GM21737 (cell line): ENCODE measurements around the gene CDT1.

ENCODE experiments used
- ATAC-seq: cut with Tn5 transposase; IDR thresholded peaks from one replicate; pipeline ENCODE4 v1.9.1; 2021; ENCODE audit warnings: mild to moderate bottlenecking, moderate library complexity; ENCODE audit not compliant: unreplicated experiment

Gene CDT1

DNA sequence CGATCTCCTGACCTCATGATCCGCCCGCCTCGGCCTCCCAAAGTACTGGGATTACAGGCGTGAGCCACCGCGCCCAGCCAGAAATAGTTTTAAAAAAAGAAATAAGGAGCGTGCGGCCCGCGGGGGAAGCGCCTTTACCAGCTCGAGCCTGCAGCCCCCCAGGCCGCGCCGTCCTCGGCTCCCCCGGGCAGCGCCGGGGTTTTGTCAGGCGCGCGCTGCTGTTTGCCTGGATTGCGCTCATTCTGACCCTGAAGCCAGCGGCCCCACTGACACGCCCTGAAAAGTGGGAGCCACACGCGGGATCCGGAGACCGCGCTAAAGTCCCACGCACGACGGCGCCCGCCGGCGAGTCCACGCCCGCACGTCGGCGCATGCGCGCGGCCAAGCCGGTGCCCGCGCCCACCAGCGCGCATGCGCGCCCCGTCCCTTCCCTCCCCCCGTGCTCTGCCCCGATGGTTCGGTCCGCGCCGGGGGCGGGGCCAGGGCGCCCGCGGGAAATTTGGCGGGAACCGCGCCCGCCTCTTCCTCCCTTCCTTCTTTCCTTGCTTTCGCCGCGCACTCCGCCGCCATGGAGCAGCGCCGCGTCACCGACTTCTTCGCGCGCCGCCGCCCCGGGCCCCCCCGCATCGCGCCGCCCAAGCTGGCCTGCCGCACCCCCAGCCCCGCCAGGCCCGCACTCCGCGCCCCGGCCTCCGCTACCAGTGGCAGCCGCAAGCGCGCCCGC lies at the start of gene CDT1:
Gene CDT1, plus strand, starts transcription at position 526 of the 724 bp plus-strand sequence. Its CDS starts 43 bp downstream, at position 569.
- ATAC-seq = peak; percentile 32

DNA sequence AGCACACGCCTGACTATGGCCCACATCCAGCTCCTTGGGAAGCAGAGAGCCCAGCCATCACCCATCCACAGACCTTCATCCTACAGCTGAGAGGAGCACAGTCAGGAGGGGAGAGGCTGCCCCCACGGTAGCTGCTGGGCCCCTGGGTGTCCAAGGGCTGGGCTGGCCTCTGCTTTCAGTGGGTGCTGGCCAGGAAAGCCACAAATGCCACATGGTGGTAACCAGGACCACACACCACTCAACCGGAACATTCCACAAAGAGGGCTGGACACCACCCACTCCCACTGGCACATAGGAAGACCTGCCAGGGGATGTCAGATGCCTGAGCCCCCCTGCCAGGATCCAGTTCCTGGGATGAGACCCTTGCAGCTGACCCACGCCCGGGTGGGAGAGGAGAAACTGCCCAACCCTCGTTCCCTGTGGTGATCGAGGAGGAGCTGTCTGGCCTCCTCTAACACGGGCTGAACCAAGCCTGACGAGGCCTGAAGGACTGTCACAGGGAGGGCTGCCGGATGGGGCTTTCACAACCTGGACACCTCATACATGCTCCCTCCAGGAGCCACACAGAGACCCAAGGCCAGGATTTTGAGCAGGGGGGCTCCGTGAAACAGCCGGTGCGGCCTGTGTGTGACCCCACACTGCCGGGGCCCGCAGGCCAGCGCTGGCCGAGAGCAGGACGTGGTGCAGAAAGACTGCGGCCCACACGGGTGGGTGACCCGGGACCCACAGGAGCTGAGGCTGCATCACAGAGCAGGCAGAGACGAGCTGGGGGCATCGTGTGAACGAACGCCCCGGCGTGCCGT lies 49.3 kb upstream of the CDT1 start:
- no peak for ATAC-seq

DNA sequence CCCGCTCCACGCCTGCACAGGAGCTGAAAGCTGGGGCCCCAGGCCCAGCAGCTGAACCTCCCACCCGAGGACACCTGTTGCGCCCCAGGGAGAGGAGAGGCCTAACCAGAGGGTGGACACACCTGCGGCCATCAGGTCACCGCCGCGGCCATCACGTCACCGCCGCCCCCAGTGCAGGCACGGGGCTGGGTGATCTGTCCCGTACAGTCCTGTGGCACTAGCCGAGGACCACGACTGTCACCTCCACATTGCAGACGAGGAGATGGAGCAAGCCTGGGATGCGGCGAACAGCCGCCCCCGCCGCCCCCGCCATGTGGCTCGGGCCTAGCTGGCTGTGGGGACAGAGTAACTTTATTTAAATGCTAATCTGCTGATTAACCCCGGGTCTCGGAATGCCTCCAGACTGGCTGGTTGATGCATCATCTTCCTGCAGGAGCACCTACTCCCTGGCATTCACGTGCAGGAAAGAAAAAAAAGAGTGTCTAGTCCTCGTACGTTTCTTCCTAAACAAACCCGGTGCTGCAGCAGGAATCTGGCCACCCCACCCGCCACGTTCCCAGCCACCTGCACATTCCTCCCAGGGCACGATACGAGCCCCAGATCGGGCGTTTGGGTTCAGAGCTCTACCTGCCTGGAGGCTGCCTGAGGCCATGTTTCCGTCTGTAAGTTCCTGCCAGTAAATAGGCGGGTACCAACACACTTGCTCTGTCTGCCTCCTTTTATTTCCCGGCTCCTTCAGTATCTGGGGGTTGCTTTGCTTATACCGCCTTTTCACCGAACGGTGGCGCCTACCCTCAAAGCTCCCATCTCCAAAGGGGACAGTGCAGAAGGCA lies 48.5 kb upstream of the CDT1 start:
- ATAC-seq = no peak

DNA sequence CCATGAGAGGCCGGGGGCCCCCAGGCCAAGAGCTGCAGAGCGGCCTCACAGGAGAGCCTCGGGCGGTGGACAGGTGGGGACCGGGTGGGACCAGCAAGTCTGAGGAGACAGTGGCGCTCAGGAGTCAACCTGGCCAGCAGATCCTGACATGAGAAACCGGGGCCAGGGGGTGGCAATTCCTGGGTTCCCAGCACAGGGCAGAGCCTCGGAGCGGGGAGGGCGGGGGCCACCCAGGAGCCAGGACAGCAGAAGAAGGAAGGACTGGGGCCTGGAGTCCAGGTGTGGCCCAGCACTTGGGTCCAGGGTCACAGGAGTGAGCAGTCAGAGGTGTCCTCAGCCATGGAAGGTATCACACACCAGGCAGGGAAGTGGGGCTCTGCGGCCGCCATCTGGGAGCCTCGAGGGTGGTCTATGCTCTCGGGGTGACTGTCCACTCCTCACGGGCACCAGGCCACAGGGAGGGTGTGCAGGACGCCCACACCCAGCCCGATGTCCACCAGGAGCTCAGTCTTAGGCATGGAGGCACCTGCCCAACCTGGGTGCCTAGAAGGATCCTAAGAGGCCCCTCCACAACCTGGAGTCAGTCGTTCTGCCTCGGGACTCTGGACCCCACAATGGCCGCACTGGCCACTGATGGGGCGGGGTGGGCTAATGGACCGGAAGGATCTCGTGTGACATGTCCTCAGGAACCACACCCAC lies 47.7 kb upstream of the CDT1 start:
- ATAC-seq = no peak

DNA sequence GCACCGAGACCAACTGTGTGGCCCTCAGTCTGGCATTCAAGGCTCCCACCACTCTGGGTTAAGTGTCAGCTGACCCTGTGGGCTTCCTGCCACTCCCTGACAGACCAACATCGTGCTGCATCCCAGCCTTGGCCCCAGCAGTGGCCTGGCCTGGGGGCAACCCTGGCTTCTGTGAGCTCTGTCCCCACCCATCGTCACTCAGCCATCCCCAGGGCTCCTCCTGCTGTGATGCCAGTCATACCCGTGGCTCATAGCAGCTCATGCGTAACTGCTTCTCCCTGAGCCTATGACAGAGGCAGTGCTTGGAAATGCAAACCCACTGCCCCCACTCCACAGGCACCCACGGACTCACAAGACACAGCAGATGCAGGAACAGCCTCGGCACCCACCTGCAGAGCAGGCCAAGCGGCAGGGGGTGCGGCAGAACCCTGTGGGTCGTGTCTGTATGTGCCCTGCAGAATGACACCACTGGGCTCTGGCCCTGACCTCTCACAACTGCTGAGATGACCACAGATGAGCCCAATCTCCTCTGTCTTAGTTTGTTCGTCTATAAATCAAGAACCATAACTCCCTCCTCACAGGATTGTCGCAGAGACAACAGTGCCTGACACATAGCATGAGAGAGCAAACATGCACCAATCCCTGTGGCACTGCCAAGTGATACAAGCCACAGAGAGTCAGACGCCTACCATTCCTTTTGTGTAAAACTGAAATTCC lies 45.2 kb upstream of the CDT1 start:
- no peak for ATAC-seq

DNA sequence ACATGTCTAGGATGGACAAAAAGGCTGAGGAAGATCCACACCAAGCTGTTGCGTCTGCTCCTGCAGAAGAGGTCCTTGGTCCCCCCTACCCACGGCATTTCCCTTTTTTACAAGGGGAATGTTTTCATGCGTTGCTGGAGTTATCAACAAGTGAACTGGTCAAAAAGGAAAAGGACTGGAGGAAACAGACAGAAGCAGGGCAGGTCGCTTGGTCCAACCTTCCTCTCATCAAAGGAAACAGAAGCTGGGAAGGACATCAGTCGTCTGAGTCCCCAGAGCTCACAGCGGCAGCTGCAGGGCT lies 44.7 kb upstream of the CDT1 start:
- ATAC-seq = no peak

DNA sequence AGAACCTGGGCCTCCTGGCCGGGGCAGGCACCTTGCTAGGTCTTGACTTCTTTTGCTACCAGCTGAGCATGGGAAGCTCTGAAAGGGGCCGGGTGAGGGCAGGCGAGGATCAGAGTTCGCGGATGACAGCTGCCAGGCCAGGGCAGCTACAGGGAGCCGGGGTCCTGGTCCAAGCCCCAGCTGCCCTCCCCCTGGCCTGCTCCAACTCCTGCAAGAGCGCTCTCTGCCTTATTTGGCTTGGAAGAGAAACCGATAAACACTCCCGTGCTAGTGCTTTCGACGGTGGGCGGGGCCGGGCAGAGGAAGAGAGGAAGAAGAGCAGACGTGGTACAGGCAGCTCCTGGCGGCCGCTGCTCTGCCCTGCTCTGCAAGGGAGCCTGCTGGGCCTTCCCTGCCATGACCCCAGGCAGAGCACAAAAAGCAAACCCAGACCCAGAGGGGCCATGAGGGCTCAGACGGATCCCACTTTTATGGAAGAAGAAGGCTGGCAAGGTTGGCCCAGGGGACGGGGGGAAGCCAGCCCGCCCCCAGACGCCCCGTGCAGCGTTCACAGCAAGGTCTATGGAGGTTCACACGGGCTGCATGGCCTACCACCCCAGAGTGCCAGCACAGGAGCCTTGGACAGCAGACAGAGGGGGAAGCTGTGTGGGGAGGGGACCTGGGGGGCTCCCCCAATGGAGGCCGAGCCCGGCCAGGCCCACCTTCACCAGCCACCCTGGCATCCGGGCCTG lies 44.2 kb upstream of the CDT1 start:
- no peak for ATAC-seq

DNA sequence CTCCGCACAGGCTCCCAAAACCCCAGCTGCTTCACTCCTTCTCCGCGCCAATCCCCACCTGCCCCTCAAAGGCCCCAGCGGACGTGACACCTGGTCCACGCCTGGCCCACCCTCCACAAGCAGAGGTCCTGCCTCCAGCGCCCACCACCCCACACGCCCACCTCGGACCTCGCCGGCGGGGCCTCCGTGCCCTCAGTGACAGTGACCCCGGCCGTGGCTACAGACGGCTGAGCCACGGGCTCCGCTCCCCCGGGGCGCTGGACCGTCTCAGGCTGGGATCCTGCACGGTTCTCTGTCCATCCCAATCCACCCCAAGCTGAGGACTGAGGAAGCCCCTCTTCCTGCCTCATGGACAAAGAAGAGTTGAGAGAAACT lies 43.6 kb upstream of the CDT1 start:
- no peak for ATAC-seq

DNA sequence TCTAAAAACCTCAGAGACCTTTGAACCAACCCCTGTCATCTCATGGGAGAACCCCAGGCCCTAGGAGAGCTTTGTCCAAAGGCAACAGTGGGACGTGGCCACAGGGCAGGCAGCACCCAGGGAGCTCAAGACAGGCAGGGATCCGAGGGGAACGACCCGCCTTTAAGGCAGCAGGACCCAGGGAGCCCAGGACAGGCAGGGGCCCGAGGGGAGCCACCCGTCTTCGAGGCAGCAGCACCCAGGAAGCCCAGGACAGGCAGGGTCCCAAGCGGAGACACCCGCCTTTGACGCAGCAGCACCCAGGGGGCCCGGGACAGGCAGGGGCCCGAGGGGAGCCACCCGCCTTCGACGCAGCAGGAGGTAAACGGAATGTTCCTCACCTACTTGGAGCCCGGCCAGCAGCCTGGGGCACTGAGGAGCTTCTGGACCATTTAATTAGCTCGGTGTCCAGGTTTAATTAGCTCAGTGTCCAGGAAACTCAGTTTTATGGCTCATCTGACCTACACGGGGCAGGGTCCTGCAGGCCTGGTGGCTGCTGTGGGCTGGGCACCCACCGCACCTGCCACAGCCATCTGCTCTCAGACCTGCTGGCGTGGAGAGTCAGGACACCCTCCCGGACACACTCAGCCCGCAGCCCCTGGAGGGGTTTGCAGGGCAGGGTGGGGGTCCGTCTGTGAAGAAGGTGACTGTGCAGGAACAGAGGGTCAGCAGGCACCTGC lies 43.0 kb upstream of the CDT1 start:
- no peak for ATAC-seq

DNA sequence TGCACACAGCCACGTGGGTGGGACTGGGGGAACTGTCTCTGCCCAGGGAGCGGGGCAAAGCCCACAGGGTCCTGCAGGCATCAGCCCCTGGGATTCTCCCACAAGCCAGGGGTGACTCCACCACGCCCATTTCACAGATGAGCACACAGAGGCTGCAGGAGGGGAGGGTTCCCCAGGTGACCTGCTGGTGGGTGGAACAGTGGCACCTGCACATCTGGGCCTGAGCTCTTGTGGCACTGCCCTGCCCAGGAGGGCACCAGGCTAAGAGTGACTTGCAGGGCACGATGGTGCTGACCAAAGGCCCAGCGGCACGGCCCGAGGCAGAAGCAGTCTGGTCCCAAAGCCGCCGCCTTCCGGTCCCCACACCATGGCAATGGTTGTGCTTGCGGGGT lies 42.5 kb upstream of the CDT1 start:
- ATAC-seq = no peak

DNA sequence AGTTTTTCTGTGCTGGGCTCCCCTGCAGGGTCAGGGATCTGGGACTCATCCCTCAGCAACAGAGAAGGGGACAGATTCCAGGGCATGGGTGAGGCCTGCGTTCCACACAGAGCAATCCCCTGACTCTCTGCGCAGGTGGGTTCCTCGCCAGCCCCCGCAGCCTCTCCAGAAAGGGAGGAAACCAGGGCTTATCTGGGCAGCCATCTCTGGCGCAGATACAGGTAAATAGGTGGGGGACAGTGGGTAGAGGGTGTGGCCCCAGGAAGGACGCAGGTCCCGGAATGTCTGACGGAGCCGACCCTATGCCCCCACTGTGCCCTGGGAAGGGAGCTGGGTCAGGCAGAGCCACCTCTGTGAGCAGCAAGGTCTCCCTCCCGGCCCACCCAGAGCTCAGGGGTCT lies 41.8 kb upstream of the CDT1 start:
- ATAC-seq = no peak

DNA sequence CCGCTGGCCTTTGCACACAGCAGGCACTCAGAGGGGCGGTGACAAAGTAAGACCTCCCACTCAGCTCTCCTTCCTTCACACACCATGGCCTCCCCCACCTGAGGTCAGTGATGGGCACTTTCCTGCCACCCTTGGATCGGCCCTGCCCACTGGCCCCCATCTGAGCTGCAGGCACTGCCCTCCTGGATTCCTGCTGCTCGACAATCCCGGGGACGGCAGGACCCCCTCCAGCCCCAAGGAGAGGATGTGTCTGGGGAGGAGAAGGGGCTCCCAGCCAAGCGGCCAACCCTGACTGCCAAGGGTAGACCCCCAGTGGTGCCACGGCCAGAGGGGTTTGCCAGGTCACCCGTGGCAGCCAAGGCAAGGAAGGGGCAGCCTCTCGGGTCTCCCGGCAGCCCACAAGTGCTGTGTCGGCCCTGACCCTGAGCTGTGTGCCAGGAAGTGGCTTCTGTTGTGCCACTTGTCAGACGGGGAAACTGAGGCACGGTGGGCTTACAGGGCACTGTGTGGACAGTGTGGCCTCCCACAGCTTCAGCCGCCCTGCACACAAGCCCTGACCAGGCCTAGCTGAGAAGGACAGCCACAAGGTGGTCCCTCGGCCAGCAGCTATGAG lies 41.2 kb upstream of the CDT1 start:
- no peak for ATAC-seq

DNA sequence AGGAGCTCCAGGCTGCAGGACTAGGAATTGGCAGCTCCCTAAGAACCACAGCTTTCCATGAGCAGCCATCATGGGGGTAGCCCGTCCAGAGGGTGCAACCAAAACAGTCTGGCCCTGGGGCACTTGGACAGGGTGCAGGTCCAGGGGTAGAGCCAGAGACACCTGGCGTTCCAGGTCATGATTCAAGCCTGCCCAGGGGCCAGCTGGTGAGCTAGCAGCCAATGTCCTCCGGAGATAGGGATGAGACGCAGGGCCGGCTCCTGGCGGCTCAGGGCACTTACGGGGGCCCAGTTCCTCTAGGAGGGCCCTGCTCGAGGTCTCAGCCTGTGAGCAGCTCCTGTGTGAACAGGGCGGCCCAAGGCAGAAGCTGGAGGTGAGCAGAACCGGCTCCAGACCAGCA lies 40.6 kb upstream of the CDT1 start:
- ATAC-seq = no peak

DNA sequence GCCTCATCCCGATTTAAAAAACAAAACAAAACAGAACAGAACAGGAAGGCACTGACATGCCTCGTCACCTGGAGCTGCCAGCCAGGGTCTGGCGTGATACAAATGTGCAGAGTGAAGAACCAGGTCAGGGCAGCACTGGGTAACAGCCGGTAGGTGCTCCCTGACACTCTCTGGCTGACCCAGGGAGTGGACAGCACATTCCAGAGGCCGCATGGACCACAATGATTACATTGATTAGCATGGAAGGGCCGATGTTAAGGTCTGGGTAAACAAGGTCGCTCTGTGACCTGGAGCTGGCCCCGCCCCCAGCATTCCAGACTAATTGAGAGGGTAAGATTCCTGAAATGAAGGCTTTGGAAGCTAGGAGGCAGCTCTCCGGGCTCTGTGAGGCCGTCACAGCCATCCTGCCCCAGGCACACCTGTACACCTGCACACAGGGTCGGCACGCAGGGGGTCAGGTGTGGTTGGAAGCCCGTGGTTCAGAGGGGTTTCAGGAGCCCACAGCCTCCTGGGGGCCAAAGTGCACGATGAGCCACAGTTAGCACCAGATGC lies 40.0 kb upstream of the CDT1 start:
- ATAC-seq = no peak

DNA sequence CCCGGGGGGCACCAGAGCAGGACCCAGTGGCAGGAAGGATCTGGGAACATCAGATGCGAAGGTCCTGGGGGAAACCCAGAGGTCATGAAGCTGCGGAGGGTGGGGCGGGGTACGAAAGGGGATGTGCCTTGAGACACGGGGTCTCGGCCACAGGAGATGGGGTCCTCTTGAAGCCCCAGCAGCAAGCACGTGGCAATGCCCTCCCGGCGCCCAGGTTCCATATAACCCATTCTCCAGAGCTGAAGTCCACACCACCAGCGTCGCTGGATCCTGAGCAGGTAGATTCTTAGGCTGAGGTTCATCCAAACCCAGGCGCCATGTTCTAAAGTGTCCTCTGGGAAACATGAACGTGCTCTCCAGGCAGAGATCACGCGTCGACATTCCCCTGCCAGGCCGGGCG lies 39.5 kb upstream of the CDT1 start:
- no peak for ATAC-seq

DNA sequence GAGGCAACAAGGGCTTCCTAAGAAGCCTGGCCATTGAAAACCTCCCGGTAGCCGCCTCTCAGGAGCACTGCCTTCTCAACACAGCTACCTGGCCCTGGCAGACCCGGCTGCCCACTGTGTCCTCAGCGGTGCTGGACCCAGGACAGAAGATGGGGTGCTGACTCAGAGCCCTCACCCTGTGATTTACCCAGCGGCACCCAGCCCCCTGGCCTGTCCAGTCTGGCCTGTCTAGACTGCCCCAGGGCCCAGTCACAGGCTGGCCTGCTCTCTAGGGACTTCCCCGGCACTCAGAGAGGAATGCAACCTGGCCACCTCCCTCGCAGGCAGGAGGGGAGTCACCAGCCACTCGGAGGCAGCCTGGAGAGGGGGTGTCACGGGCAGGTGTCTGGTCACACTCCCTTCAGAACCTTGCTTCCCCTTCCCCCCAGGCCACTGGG lies 38.7 kb upstream of the CDT1 start:
- no peak for ATAC-seq

DNA sequence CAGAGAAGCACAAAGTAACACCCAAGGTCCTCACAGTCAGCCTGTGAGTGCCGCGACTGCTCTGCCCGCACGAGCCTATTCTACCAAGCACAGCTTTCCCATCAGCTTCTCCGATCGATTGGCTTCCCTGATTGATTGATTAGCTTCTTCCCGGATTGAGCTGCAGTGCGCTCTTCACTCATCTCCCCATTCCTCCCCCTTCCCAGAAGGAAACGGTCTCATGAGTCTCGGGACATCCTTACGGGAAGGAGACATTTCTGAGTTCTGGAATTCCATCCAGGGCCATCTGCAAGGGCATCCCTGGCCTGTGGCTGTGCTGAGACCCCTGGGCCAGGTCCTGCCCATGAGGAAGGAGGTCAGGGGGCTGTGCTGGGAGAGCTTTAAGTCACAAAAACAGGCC lies 36.6 kb upstream of the CDT1 start:
- no peak for ATAC-seq

DNA sequence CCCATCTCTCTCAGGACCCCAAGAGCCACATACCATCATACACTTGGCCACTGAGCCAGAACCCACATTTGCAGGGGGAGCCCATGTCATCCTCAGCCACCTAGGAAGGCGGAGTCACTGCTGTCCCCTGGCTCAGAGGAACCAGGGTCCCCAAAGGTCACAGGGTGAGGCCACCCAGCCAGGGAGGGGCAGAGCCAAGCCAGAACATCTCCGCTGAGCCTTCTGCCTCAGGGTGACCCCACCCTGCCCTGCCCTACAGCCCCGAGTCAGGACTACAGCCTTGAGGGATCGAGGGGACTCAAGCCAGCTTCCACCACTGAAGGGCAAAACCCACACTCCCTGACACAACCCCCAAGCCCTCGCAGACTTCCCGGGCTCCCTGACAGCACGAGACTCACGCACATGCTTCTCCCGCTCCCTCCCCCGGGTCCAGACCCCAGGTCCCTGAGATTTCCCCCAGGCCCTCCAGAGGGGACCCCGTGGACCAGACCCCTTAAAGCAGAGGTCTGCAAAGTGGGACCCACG lies 36.0 kb upstream of the CDT1 start:
- ATAC-seq = no peak
